Osteocyte (in vitro differentiated cells): ENCODE results near the gene HNRNPF. TPM values are rescaled to one million over a fixed set of nuclear protein-coding genes. Genes with fewer than 3 reads are reported as not detected.

Experiments
- DNase-seq: peaks from one replicate; pipeline ENCODE4 v3.0.0; 2021; ENCODE audit warnings: mixed read lengths; ENCODE audit not compliant: unreplicated experiment; ENCODE audit errors: extremely low spot score
- H3K27ac Mint-ChIP-seq: one replicate; pipeline ENCODE4 v1.8.0; 2021; ENCODE audit warnings: mild to moderate bottlenecking, mixed read lengths; ENCODE audit not compliant: unreplicated experiment
- H3K27me3 Mint-ChIP-seq: one replicate; pipeline ENCODE4 v1.8.0; 2021; ENCODE audit warnings: mixed read lengths; ENCODE audit not compliant: unreplicated experiment
- H3K36me3 Mint-ChIP-seq: one replicate; pipeline ENCODE4 v1.8.0; 2021; ENCODE audit warnings: mixed read lengths; ENCODE audit not compliant: unreplicated experiment
- H3K4me1 Mint-ChIP-seq: one replicate; pipeline ENCODE4 v1.8.0; 2021; ENCODE audit warnings: mixed read lengths; ENCODE audit not compliant: unreplicated experiment
- H3K4me3 Mint-ChIP-seq: one replicate; pipeline ENCODE4 v1.8.0; 2021; ENCODE audit warnings: mild to moderate bottlenecking, moderate library complexity, mixed read lengths; ENCODE audit not compliant: unreplicated experiment
- H3K9me3 Mint-ChIP-seq: one replicate; pipeline ENCODE4 v1.8.0; 2021; ENCODE audit warnings: mixed read lengths; ENCODE audit not compliant: unreplicated experiment
- CTCF ChIP-seq: fragments of 200-600 bp; sonication (generic); IDR thresholded peaks from 2 replicates; pipeline ENCODE4 v1.5.0; 2021; ENCODE audit warnings: antibody characterized with exemption, mild to moderate bottlenecking, moderate library complexity
- total RNA-seq: library from RNA; stranded (reverse); gene quantifications from 2 replicates; pipeline ENCODE4 v1.2.1, GENCODE V29; 2021

Gene HNRNPF
- total RNA-seq, 1 donor from 2014 or later: 189 TPM

- H3K4me3 Mint-ChIP-seq: no peak overlapping the region
- H3K4me1 Mint-ChIP-seq: peaks cover 18% of the 10 kb centered on the region
- no peak for DNase-seq
- no peak overlapping the region for H3K27ac Mint-ChIP-seq
- H3K27me3 Mint-ChIP-seq: peaks cover 8% of the 10 kb centered on the region
- no peaks in the 10 kb centered on the region for H3K36me3 Mint-ChIP-seq
- H3K9me3 Mint-ChIP-seq: no peaks in the 10 kb centered on the region
- TF ChIP-seq CTCF: no peak
These were observed 56.0 kb downstream of the HNRNPF start for GRCh38 chr10:43352951-43353350.

- no peak for DNase-seq
- H3K27ac Mint-ChIP-seq: no peak overlapping the region
- peaks cover 18% of the 10 kb centered on the region for H3K4me1 Mint-ChIP-seq
- TF ChIP-seq CTCF: no peak
- H3K27me3 Mint-ChIP-seq: peaks cover 8% of the 10 kb centered on the region
- no peaks in the 10 kb centered on the region for H3K36me3 Mint-ChIP-seq
- H3K4me3 Mint-ChIP-seq: no peak overlapping the region
- H3K9me3 Mint-ChIP-seq: no peaks in the 10 kb centered on the region
These were observed 57.7 kb downstream of the HNRNPF start for GRCh38 chr10:43351301-43351700.

GRCh38 chr10:43350686-43351085, 58.3 kb downstream of the HNRNPF start:
- peaks cover 13% of the 10 kb centered on the region for H3K4me1 Mint-ChIP-seq
- DNase-seq: no peak
- no peaks in the 10 kb centered on the region for H3K9me3 Mint-ChIP-seq
- no peak for TF ChIP-seq CTCF
- H3K4me3 Mint-ChIP-seq: no peak overlapping the region
- no peaks in the 10 kb centered on the region for H3K36me3 Mint-ChIP-seq
- peaks cover 8% of the 10 kb centered on the region for H3K27me3 Mint-ChIP-seq
- H3K27ac Mint-ChIP-seq: no peak overlapping the region

GRCh38 chr10:43350156-43350555, 58.8 kb downstream of the HNRNPF start:
- Mint-ChIP-seq H3K27ac (no peak overlapping the region), H3K27me3 (peaks cover 8% of the 10 kb centered on the region), H3K4me3 (no peak overlapping the region), H3K9me3 (no peaks in the 10 kb centered on the region), H3K4me1 (peaks cover 12% of the 10 kb centered on the region), H3K36me3 (no peaks in the 10 kb centered on the region)
- DNase-seq: no peak
- no peak for TF ChIP-seq CTCF

- Mint-ChIP-seq H3K9me3 (no peaks in the 10 kb centered on the region), H3K4me3 (no peak overlapping the region), H3K27ac (no peak overlapping the region)
These were observed 60.3 kb downstream of the HNRNPF start for GRCh38 chr10:43348511-43349312.

More at GRCh38 chr10:43348511-43349312, 60.3 kb downstream of the HNRNPF start:
- Mint-ChIP-seq H3K36me3 (no peaks in the 10 kb centered on the region), H3K4me1 (peaks cover 9% of the 10 kb centered on the region), H3K27me3 (peaks cover 3% of the 10 kb centered on the region)
- peak; percentile 92 for DNase-seq
- peak; percentile 94 for TF ChIP-seq CTCF
